ENCODE measurements around the gene NAA80.

Gene NAA80

DNA sequence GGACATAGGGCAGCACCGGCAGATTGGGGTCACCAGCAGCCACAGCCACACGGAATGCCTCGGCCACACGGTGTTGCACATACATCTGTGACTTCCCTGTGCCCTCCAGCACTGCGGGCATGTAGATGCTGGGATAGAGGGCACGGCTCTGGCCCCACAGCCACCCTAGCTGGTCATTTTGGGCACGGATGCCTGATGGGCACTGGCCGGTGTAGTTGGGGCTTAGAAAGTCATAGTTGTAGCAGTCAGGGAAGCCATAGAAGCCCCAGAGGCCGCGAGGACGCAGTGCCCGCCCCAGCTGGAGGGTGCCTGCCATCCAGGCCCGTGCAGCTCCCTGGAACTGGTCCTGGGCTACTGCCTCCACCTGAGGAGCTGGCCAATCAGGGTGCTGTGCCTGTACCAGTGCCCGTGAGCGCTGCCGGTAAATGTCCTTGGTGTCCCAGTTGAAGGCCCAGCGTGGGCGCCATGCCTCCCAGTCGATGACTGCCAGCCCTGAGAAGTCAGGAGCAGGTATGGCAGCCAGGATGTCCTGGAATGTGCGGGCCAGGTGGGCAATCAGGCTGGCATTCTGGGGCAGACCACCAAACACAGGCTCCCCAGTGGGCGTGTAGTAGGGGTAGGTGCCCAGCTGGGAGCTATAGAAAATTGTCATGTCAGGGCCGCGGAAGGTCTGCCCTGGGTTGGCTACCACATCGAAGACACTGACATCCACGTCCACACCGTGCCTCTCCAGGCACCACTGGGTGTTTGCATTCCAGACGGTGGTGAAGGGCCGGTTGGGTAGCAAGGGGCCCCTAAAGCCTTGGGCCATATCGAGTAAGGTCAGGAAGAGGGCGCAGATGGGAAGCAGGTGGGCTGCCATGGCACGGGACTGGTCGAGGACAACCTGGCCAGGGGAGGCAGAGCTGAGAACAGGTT, 3.1 kb upstream of the NAA80 start:
- H3K27me3 ChIP-seq (ENCODE audit: insufficient read depth, low read length), result peaks cover 4% of the 10 kb centered on the region; the same call in 1 of the 2 replicates
- no peak overlapping the region for H3K4me3 ChIP-seq (ENCODE audit: low read length)
- peaks cover 9% of the 10 kb centered on the region for H3K4me1 ChIP-seq (ENCODE audit: insufficient read depth, low read length)
- 0 out of 2 replicates have a peak overlapping the region, but pooled peaks have one; percentile 38 for H3K9ac ChIP-seq (ENCODE audit: low read depth, low read length)
- H3K9me3 ChIP-seq (ENCODE audit: insufficient read depth, low read depth, low read length), result peaks cover 8% of the 10 kb centered on the region
- no peaks in the 10 kb centered on the region for H3K36me3 ChIP-seq (ENCODE audit: insufficient read depth, low read depth, low read length)
- H3K27ac ChIP-seq (ENCODE audit: low read length), result no peak overlapping the region

DNA sequence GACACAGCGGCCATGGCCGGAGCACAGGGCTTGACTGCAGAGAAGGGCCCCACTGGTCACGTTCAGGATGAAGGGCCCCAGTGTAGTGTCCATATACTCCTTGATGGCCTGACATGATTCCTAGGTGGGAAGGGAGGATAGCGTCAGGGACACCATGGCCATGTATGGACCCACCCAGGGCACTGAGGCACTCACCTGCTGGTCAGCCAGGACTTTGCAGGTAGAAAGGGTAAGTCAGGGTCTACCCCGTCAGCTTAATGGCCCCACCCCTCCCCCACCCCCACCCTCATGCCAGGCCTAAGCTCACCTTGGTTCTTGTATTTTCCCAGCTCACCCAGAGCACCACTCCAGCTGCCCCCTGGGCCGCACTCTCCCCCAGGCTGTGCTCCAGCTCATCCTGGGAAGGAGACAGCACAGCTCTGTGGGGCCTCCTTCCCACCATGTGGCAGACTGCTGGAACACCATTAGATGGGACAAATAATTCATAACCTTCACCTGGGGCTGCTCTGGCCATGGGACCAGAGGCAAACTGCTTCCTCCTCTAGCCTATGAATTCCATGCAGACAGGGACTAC, 1.6 kb upstream of the NAA80 start:
- H3K27me3 ChIP-seq (ENCODE audit: insufficient read depth, low read length), result peaks cover 4% of the 10 kb centered on the region; the same call in 1 of the 2 replicates
- H3K36me3 ChIP-seq (ENCODE audit: insufficient read depth, low read depth, low read length), result no peaks in the 10 kb centered on the region
- H3K9ac ChIP-seq (ENCODE audit: low read depth, low read length), result no peak overlapping the region
- H3K4me1 ChIP-seq (ENCODE audit: insufficient read depth, low read length), result peaks cover 9% of the 10 kb centered on the region
- no peak overlapping the region for H3K27ac ChIP-seq (ENCODE audit: low read length)
- peaks cover under 1% of the 10 kb centered on the region; the same call in 1 of the 2 replicates for H3K9me3 ChIP-seq (ENCODE audit: insufficient read depth, low read depth, low read length)
- no peak overlapping the region for H3K4me3 ChIP-seq (ENCODE audit: low read length)

DNA sequence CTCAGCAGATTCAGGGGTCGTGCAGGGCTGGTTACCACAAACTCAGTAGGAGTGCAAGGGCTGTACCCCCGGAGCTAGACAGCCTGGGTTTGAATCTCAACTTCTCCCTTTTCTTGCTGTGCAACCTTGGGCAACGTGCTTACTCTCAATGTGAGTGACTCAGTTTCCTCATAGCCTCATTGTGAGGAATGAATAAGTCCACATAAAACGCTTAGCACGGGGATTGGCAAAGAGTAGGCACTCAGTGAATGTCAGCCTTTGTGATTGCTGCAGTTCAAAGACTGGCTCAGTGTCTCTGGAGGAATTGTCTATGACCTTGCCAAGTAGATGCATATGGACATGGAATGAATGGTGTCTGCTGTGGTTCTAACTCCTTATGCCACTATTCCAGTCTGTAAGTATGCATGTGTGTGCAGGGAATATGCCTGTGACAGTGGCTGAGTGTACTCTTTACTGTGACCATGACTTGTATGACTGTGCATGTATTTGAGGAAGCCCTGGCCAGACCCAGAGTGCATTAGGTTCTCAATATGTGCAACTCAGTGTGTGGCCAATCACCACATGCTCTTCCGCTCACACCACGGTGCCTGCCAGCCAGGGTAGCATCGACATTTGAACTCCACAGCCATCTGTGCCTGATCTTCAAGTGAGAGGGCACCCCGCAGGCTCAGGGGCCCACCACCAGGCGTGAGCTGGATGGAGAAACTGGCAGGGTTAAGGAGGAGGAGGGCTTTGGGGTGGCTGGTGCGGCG, 900 bp upstream of the NAA80 start:
- H3K9ac ChIP-seq (ENCODE audit: low read depth, low read length), result peak overlapping the region; percentile 58; the same call in 1 of the 2 replicates
- H3K4me3 ChIP-seq (ENCODE audit: low read length), result peak overlapping the region; percentile 96
- no peaks in the 10 kb centered on the region for H3K36me3 ChIP-seq (ENCODE audit: insufficient read depth, low read depth, low read length)
- peaks cover 4% of the 10 kb centered on the region; the same call in 1 of the 2 replicates for H3K27me3 ChIP-seq (ENCODE audit: insufficient read depth, low read length)
- no peaks in the 10 kb centered on the region for H3K9me3 ChIP-seq (ENCODE audit: insufficient read depth, low read depth, low read length)
- peaks cover 9% of the 10 kb centered on the region for H3K4me1 ChIP-seq (ENCODE audit: insufficient read depth, low read length)
- H3K27ac ChIP-seq (ENCODE audit: low read length), result no peak overlapping the region

DNA sequence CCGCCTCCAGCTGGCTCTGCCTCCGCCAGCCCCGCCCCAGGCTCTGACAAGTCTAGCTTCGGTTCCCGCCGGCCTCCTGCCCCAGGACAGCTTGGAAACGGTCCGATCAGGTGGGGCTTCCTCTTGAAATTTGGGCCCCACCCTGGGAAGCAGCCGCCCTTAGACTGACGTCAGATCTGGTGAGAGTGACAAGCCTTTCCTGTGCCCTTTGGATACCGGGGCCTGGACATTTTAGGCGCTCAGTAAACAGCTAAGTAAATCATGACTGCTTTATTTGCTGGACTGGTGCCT, 378 bp upstream of the NAA80 start:
- Histone ChIP-seq H3K27me3 (ENCODE audit: insufficient read depth, low read length) (peaks cover 4% of the 10 kb centered on the region; the same call in 1 of the 2 replicates), H3K36me3 (ENCODE audit: insufficient read depth, low read depth, low read length) (no peaks in the 10 kb centered on the region), H3K4me1 (ENCODE audit: insufficient read depth, low read length) (peaks cover 9% of the 10 kb centered on the region), H3K4me3 (ENCODE audit: low read length) (peak overlapping the region; percentile 96), H3K9ac (ENCODE audit: low read depth, low read length) (peak overlapping the region; percentile 58; the same call in 1 of the 2 replicates), H3K9me3 (ENCODE audit: insufficient read depth, low read depth, low read length) (no peaks in the 10 kb centered on the region), H3K27ac (ENCODE audit: low read length) (no peak overlapping the region)

DNA sequence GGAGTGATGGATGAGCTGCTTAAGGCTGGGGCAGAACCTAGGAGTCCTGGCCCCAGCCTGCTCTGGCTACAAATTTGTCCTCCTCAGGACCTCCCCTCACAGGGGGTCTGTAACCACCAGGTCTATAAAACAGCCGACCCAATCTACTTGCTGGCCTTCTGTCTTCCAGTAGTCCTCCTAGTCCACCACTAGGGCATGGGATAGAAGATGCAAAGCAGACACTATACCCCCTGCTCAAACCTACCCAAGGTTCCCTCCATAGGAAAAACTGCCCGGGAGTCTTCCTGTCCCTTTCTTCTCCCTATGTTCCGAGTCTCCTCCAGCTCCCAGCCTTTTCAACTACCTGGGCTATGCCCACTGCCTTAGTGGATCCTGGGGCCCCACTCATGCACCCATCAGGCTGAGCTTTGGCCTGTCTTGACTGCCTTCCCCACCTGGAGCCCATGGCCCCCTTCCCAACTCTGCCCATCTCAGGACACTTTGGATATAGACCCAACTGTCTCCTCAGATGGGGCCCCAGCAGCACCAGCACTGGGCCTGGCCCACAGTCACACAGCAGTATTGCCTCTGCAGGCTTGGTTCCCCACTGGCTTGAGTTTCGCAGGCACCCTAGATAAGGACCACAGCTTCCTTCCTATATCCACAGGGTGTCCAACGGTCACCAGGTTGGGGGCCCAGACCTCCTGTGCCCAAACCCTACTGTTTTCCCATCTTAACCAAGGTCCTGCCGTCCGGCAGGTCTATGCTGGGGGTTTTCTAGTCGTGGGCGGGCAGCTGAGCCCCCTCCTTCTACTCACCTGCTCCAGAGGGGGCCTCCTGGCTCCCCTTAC, 1.1 kb downstream of the NAA80 start:
- Histone ChIP-seq H3K36me3 (ENCODE audit: insufficient read depth, low read depth, low read length) (no peaks in the 10 kb centered on the region), H3K9me3 (ENCODE audit: insufficient read depth, low read depth, low read length) (no peaks in the 10 kb centered on the region), H3K9ac (ENCODE audit: low read depth, low read length) (peak overlapping the region; percentile 85; the same call in 1 of the 2 replicates), H3K27ac (ENCODE audit: low read length) (no peak overlapping the region), H3K27me3 (ENCODE audit: insufficient read depth, low read length) (peaks cover 4% of the 10 kb centered on the region; the same call in 1 of the 2 replicates), H3K4me1 (ENCODE audit: insufficient read depth, low read length) (peaks cover 9% of the 10 kb centered on the region), H3K4me3 (ENCODE audit: low read length) (peak overlapping the region; percentile 96)

DNA sequence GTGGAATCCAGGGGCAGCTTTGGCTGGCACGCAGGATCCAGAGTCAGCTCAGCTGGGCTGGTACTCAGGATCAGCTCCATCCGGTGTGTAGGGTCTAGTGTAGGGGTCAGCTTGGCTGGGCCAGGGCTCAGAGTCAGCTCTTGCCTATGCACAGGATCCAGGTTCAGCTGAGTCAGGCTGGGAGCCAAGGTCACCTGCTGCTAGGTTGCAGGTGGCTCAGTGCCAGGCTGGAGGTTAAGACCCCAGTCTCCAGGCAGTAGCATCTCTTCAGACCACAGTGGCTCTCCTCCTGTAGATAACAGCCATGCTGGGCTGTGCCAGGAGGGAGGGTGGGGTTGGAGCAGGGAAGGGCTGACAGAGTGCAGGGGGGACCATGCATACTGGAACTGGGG, 1.8 kb downstream of the NAA80 start:
- H3K9ac ChIP-seq (ENCODE audit: low read depth, low read length), result no peak overlapping the region
- no peaks in the 10 kb centered on the region for H3K36me3 ChIP-seq (ENCODE audit: insufficient read depth, low read depth, low read length)
- H3K27me3 ChIP-seq (ENCODE audit: insufficient read depth, low read length), result peaks cover 4% of the 10 kb centered on the region; the same call in 1 of the 2 replicates
- no peak overlapping the region for H3K27ac ChIP-seq (ENCODE audit: low read length)
- H3K9me3 ChIP-seq (ENCODE audit: insufficient read depth, low read depth, low read length), result no peaks in the 10 kb centered on the region
- no peak overlapping the region for H3K4me3 ChIP-seq (ENCODE audit: low read length)
- H3K4me1 ChIP-seq (ENCODE audit: insufficient read depth, low read length), result peaks cover 8% of the 10 kb centered on the region

DNA sequence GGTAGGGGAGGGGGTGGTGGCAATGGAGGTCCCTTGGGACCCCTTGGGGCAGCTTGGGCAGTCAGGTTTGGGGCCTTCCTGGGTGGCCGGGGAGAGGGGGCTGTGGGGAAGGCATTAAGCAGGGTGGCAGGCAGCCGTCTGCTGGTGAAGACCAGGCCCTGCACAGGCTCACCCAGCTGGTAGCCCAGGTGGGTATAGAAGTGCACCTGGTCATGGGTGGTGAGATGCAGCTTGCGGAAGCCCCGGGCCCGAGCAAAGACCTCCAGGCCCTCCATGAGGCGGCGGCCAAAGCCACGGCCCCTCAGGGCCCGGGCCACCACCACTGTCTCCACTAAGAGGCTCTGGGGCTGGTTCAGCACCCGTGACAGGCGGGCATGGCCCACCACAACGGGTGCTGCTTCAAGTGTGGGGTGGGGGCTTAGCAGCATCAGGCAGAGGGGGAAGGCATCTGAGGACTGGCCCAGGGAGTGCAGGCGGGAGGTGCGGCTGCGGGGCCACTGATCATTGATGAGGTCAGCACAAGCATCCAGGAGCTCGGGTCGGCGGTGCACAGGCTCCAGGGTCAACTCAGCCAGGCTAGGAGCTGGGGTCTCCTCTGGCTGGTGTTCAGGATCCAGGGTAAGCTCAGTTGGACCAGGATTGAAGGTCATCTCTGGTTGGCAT, 2.4 kb downstream of the NAA80 start:
- peaks cover 4% of the 10 kb centered on the region; the same call in 1 of the 2 replicates for H3K27me3 ChIP-seq (ENCODE audit: insufficient read depth, low read length)
- no peak overlapping the region for H3K27ac ChIP-seq (ENCODE audit: low read length)
- H3K9me3 ChIP-seq (ENCODE audit: insufficient read depth, low read depth, low read length), result no peaks in the 10 kb centered on the region
- peaks cover 8% of the 10 kb centered on the region for H3K4me1 ChIP-seq (ENCODE audit: insufficient read depth, low read length)
- no peak overlapping the region for H3K4me3 ChIP-seq (ENCODE audit: low read length)
- H3K9ac ChIP-seq (ENCODE audit: low read depth, low read length), result no peak overlapping the region
- no peaks in the 10 kb centered on the region for H3K36me3 ChIP-seq (ENCODE audit: insufficient read depth, low read depth, low read length)

DNA sequence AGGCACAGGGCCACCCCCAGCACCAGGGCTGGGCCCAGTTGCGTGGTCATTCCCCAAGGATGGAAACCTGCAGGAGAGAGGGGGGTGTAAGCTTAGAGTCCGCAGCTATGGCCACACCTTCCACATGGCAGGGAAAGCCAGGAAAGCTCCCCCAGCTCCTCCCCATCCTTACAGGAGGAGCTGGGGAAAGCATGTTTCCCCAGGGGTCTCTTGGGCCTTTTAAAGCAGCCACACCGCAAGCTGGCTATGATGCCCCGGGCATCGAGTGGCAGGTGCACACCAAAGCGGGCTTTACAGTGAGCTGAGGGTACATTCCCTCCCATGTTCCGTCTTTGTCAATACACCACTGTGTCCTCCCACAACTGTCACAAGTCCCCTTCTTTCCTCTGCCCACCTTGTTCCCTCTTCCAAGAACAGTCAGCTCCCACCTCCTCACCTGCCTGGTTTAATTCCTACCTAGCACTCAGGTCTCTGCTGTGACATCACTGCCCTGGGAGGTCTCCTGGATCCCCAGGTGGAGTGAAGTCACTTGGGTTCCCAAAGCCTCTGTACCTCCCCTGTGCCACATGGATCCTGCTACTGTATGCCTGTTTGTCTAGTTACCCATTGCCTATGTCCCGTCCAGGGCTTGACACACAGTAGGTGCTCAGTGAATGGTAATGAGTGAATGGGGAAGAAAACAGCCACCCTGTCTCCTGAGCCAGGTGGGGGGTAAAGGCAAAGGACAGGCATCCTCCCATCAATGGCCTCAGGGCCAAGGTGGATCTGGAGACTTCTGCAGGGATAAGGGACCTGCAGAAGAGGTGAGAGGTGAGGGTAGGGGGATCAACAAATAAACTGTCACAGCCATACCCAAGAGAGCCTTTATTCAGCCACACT, 3.4 kb downstream of the NAA80 start:
- no peak overlapping the region for H3K9ac ChIP-seq (ENCODE audit: low read depth, low read length)
- H3K4me3 ChIP-seq (ENCODE audit: low read length), result no peak overlapping the region
- H3K4me1 ChIP-seq (ENCODE audit: insufficient read depth, low read length), result peaks cover 8% of the 10 kb centered on the region
- peaks cover 4% of the 10 kb centered on the region; the same call in 1 of the 2 replicates for H3K27me3 ChIP-seq (ENCODE audit: insufficient read depth, low read length)
- H3K27ac ChIP-seq (ENCODE audit: low read length), result no peak overlapping the region
- no peaks in the 10 kb centered on the region for H3K9me3 ChIP-seq (ENCODE audit: insufficient read depth, low read depth, low read length)
- H3K36me3 ChIP-seq (ENCODE audit: insufficient read depth, low read depth, low read length), result no peaks in the 10 kb centered on the region

DNA sequence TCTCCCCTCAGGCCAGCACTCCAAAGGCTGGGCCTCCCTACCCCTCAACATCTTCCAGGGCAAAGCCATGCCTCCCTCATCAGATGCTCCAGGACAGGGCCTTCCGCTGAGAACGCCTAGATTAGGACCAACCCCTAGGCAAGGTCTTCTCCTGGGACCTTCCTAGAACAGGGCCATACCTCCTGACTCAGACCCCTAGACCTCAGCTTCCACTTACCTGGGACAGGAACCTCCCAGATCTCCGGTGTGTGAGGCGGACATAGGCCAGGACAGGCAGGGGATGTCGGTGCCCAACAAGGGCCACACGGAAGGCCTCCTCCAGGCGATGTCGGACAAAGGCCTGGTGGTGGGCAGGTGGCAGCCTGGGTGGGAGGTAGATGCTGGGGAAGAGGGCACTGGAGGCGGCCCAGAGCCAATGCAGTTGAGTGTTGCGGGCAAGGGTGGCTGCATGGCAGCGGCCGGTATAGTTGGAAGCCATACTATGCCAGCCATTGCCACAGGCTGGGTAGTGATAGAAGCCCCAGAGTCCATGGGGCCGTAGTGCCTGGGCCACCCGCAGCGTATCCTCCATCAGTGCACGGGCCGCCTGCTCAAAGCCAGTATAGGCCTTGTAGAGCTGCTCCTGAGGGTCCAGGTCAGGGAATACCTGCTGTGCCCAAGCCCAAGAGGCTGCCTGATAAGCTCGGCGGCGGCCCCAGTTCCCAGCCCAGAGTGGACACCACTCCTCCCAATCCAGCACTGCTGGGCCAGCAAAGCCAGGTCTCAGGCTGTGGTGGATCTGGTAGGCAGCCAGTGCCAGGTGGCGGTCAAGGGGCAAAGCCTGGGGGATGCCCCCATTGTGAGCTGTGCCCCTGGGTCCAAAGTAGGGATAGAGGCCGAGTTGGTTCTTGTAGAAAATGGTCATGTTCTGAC, 4.5 kb downstream of the NAA80 start:
- Histone ChIP-seq H3K27ac (ENCODE audit: low read length) (no peak overlapping the region), H3K9me3 (ENCODE audit: insufficient read depth, low read depth, low read length) (no peaks in the 10 kb centered on the region), H3K4me3 (ENCODE audit: low read length) (no peak overlapping the region), H3K4me1 (ENCODE audit: insufficient read depth, low read length) (peaks cover 4% of the 10 kb centered on the region), H3K36me3 (ENCODE audit: insufficient read depth, low read depth, low read length) (peaks cover 9% of the 10 kb centered on the region), H3K27me3 (ENCODE audit: insufficient read depth, low read length) (no peaks in the 10 kb centered on the region), H3K9ac (ENCODE audit: low read depth, low read length) (no peak overlapping the region)
